ENCODE data around the gene CDC37L1.

GRCh38 chr9:4662108-4662988 is 17.0 kb upstream of the CDC37L1 start, which contains the start of gene PLPP6:
- peak; percentile 31 to 75 (median 60) for TF ChIP-seq CTCF (IDR thresholded peaks at IDR 0.05)
- TF ChIP-seq POLR2A (IDR thresholded peaks at IDR 0.05): peak; percentile 43

All from tibial nerve (tissue), 3 donors.